Lung (tissue), 12 donors: ENCODE data around the gene HINT3. TPM values are rescaled to one million over a fixed set of nuclear protein-coding genes. Genes with fewer than 3 reads are reported as not detected.

ENCODE experiments used
- ATAC-seq: fragments of 200-7000 bp; cut with Tn5 transposase; one replicate; pipeline ENCODE4 v1.9.1; 2020; ENCODE audit warnings: moderate number of reproducible peaks; ENCODE audit not compliant: insufficient read depth, low FRiP score
- DNase-seq, 3 donors: peaks; one replicate each; pipeline ENCODE4 v3.0.0-alpha.2; 2013 to 2017
- H3K27ac ChIP-seq, 2 donors: one replicate each; pipeline ENCODE4 v1.5.1; 2013; ENCODE audit warnings: mild to moderate bottlenecking in 2 of 2, moderate library complexity in 2 of 2, control low read depth in 1 of 2, inconsistent platforms in 1 of 2, low read depth in 1 of 2, low read length in 1 of 2
- H3K27me3 ChIP-seq, 3 donors: one replicate each; pipeline ENCODE4 v1.5.1; 2013; ENCODE audit warnings: low read length in 2 of 3; ENCODE audit not compliant: control insufficient read depth in 3 of 3, insufficient read depth in 3 of 3
- H3K36me3 ChIP-seq, 4 donors: one replicate each; pipeline ENCODE4 v1.5.1; 2013; ENCODE audit warnings: low read length in 4 of 4, mild to moderate bottlenecking in 1 of 4, moderate library complexity in 1 of 4; ENCODE audit not compliant: control insufficient read depth in 4 of 4, insufficient read depth in 4 of 4
- H3K4me1 ChIP-seq, 5 donors: one replicate each; pipeline ENCODE4 v1.5.1; 2013; ENCODE audit warnings: low read length in 5 of 5, mild to moderate bottlenecking in 2 of 5, moderate library complexity in 1 of 5; ENCODE audit not compliant: control insufficient read depth in 5 of 5, insufficient read depth in 5 of 5
- H3K4me3 ChIP-seq: one replicate; pipeline ENCODE4 v1.5.1; 2013; ENCODE audit warnings: mild to moderate bottlenecking, control low read depth, moderate library complexity
- H3K9ac ChIP-seq, 2 donors: one replicate each; pipeline ENCODE4 v1.5.1; 2013; ENCODE audit warnings: low read length in 2 of 2, control low read depth in 1 of 2; ENCODE audit not compliant: insufficient read depth in 1 of 2
- H3K9me3 ChIP-seq, 4 donors: one replicate each; pipeline ENCODE4 v1.5.1; 2013; ENCODE audit warnings: low read length in 3 of 4, mild to moderate bottlenecking in 1 of 4, moderate library complexity in 1 of 4; ENCODE audit not compliant: control insufficient read depth in 4 of 4, insufficient read depth in 3 of 4
- CTCF ChIP-seq: IDR thresholded peaks from 2 replicates; pipeline ENCODE4 v1.5.1; 2012; ENCODE audit warnings: mild to moderate bottlenecking; ENCODE audit errors: control extremely low read depth, extremely low read depth
- WGBS, 2 donors: extraction: QIAGEN DNeasy Blood & Tissue Kit; methylation state at CpG; one replicate each; pipeline ENCODE4 v1.1.7; 2013; 5-methylcytosine and 5-hydroxymethylcytosine counted together
- polyA plus RNA-seq, 2 donors: library from polyadenylated mRNA; stranded (reverse); fragments of 200-250 nt; gene quantifications; one replicate each; pipeline ENCODE4 v1.2.1, GENCODE V29; 2013
- total RNA-seq, 2 donors: library from RNA; depleted of rRNA in 1 of 2; stranded (reverse); fragments of >200 nt in 1 of 2; gene quantifications; one replicate each; pipeline ENCODE4 v1.2.1, GENCODE V29; 2014 to 2021
- donor health status: control.
- donor health status: control.
- donor health status: Bipolar disorder and iron deficiency.
- donor health status: healthy.
- donor health status: DM: yes; HTN: yes; CAD: no.

Gene HINT3
- total and polyA plus RNA-seq, 4 donors = 8.1 to 41.9 (median 20.8) TPM

- TF ChIP-seq CTCF = no peak
- Histone ChIP-seq H3K27ac (peak overlapping the region; percentile 80 to 86), H3K36me3 (peaks cover 7 to 30% (median 9%) of the 10 kb centered on the region in 4 donors), H3K9me3 (no peaks in the 10 kb centered on the region), H3K27me3 (no peaks in the 10 kb centered on the region), H3K4me3 (no peak overlapping the region), H3K9ac (peak overlapping the region in 1 of 2 donors; percentile 68), H3K4me1 (peaks cover 0 to 4% (median 1%) of the 10 kb centered on the region in 5 donors)
- peak in 2 of 3 donors; percentile 47 to 71 for DNase-seq
- ATAC-seq = peak; percentile 87
- WGBS, 2 donors = 16 to 24% methylated on average over 13 of the region's 13 CpGs
These were observed 37.6 kb upstream of the HINT3 start for GRCh38 chr6:125918681-125919566.

GRCh38 chr6:125919618-125920017 lies 37.0 kb upstream of the HINT3 start:
- DNase-seq (no peak), ATAC-seq (no peak)
- no peak for TF ChIP-seq CTCF
- Histone ChIP-seq H3K27ac (peak overlapping the region in 1 of 2 donors; percentile 80), H3K9me3 (no peaks in the 10 kb centered on the region), H3K4me3 (no peak overlapping the region), H3K27me3 (no peaks in the 10 kb centered on the region), H3K4me1 (peaks cover 0 to 4% (median 3%) of the 10 kb centered on the region in 5 donors), H3K36me3 (peaks cover 10 to 31% (median 11%) of the 10 kb centered on the region in 4 donors), H3K9ac (peak overlapping the region in 1 of 2 donors; percentile 68)
- 38 to 49% methylated on average over 3 of the region's 3 CpGs for WGBS, 2 donors

- H3K9ac ChIP-seq = no peak overlapping the region
- no peak for DNase-seq
- H3K4me3 ChIP-seq = no peak overlapping the region
- H3K27ac ChIP-seq = no peak overlapping the region
- H3K4me1 ChIP-seq = peaks cover 0 to 8% (median 3%) of the 10 kb centered on the region in 5 donors
- H3K9me3 ChIP-seq = no peaks in the 10 kb centered on the region
- TF ChIP-seq CTCF = no peak
- ATAC-seq = no peak
- no peaks in the 10 kb centered on the region for H3K27me3 ChIP-seq
- 86 to 90% methylated on average over 8 of the region's 8 CpGs for WGBS, 2 donors
- H3K36me3 ChIP-seq = peaks cover 12 to 21% (median 14%) of the 10 kb centered on the region in 4 donors
These were observed 34.2 kb upstream of the HINT3 start for GRCh38 chr6:125922322-125922860.
